Tongue (tissue), 2 donors: ENCODE data around the gene PBXIP1. TPM values are rescaled to one million over a fixed set of nuclear protein-coding genes. Genes with fewer than 3 reads are reported as not detected.
A peak's percentile ranks its signal among the peaks of the same experiment; 100 is the strongest.

ENCODE experiments used
- DNase-seq: peaks from one replicate; pipeline ENCODE4 v3.0.0-alpha.2; 2015
- total RNA-seq: library from RNA; depleted of rRNA; stranded (reverse); fragments of >200 nt; gene quantifications from one replicate; pipeline ENCODE4 v1.2.3, GENCODE V29; 2014

Gene PBXIP1, protein sequence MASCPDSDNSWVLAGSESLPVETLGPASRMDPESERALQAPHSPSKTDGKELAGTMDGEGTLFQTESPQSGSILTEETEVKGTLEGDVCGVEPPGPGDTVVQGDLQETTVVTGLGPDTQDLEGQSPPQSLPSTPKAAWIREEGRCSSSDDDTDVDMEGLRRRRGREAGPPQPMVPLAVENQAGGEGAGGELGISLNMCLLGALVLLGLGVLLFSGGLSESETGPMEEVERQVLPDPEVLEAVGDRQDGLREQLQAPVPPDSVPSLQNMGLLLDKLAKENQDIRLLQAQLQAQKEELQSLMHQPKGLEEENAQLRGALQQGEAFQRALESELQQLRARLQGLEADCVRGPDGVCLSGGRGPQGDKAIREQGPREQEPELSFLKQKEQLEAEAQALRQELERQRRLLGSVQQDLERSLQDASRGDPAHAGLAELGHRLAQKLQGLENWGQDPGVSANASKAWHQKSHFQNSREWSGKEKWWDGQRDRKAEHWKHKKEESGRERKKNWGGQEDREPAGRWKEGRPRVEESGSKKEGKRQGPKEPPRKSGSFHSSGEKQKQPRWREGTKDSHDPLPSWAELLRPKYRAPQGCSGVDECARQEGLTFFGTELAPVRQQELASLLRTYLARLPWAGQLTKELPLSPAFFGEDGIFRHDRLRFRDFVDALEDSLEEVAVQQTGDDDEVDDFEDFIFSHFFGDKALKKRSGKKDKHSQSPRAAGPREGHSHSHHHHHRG
- total RNA-seq = 222 TPM

GRCh38 chr1:154955718-154956543, at the start of gene PBXIP1:
PBXIP1 (minus strand) TSS chr1:154956099; CDS start chr1:154953721, 2,378 bp downstream.
- peak; percentile 98 for DNase-seq

DNA sequence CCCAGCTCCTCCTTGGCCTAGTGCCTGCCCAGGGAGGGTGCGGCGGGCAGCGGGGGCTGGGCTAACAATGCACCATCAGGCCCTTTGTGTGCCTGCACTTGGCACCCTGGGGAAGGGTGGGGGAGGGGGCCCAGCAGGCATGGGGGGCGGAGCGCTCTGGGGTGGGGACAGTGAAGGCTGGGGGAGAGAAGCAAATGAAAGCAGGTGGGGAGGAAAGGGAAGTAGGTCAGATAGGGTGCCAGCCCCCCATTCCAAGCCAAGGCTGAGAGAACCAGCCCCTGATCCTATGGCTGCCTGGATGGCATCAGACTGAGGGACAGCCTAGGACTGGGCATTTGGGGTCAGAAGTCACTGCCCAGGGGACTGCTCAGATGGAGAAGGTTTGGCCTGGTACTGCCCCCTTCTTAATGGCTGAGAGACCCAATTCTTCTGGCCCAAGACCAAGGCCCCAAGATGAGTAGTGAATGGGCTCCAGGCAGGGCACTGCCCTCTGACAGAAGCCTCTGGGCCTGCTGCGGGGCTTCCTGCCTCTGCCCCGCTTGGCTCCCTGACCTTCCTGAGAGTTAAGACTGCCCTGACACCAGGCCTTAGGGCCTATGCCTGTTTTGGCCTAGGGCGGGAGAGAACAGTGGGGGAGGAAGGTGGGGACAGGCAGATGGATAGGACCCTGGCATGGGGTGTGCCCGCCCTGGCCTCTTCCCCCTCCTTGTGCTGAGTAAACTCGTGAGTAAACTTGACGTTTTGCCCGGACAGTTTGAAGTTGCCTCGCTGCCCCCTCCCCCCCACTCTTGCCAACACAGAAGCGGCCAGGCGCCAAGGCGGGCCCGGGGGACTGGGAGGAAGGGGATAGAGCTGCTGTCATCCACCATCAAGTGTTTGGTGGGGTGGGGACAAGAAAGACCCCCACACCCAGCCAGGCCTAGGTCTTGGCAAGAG, 49.4 kb upstream of the PBXIP1 start:
- peak; percentile 58 for DNase-seq

DNA sequence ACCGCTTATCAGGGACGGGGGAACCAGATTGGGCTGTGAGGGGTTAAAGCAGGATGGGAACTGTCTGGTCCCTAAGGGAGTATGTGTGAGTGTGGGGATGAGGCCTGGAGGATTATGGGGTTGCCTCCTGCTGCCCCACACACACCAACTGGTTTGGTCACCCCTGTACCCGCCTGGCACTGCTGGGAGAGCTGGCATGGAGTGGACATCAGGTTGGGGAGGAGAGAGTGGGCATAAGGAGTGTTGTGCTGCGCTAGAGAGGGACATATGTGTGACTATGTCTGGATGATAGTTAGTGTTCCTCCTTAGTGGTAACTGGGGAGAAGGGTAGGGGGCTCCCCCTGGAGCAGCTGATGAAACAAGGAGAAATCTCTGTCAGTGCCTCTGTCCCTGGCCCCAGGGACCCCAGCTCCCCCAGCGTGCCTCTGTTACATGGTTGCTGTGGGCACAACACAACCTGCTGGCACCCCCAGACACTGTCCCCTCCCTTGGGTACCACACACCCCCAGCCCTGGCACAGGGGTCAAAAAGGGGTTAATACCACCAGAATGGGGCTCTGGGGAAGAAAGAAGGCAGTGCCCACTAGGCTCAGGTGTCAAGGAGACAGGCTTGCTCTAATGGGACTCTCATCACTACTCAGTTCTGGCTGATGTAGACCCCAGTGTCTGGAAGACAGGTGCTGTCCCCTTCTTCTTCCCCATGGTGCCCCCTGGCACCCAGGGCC, 48.6 kb upstream of the PBXIP1 start:
- no peak for DNase-seq

GRCh38 chr1:155003766-155004351, 48.0 kb upstream of the PBXIP1 start:
- DNase-seq = peak; percentile 55

DNA sequence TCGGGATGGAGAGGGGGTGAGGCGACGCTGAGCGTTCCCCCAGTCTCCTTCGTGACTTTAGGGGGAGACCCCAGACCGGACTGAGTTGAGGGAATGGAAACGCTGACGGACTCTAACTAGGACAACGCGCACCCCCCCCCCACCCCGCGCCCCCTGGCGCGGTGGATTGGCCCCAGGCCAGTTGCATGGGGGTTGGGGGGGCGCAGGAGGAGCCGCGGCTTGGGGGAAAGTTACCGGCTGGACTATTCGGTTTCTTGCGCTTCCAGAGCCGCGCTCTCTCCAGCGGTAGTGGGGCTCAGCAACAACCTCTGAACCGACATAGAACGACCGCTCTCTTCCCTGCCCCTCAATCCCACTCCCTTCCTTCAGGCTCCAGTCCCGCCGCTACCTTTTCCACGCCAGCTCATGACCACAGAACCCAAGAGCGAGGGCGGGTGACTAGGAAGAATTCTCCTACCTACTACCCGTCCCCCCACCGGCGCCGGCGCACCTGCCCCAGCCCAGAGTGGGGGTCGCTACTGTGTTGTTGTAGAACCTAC, 47.4 kb upstream of the PBXIP1 start:
- DNase-seq = peak; percentile 49

DNA sequence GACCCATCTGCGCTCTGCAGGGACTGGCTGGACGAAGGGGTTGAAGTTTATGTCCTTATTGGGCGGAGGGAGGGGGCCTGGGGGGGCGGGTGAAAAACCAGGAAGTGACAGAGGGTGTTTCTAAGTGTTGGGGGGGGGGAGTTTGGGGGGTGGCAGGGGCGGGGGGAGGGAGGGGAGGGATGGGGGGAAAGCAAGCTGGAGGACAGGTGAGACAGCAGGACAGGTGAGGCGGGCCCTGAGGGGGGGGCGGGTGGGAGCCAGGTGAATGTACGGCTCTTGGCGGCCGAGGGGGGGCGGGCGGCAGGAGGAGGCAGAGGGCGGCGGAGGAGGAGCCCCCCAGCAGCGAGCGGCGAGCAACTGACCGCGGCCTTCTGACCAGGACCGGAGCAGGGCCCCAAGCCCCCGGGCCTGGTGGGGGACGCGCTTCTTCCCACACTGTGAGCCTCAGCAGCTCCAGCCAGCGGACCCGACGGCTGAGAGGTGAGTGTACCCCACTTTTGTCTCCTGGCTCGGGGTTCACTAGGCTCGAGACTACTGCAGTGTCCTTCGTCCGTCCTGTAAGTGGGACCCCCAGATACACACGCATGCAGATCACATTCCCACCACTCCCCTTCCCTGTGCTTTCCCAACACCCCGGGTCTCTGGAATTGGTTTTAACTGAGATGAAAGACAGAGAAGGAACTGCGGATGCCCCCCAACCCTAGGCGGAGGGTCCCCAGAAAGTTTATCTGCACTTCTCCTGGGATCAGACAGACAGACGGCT, 46.7 kb upstream of the PBXIP1 start, which contains the start of gene ZBTB7B:
TSS of gene ZBTB7B (plus strand) at position 339 of the 763 bp plus-strand sequence. CDS start 11,859 bp downstream, outside the sequence.
- peak; percentile 43 for DNase-seq

GRCh38 chr1:155001675-155002463, 46.0 kb upstream of the PBXIP1 start:
- DNase-seq = peak; percentile 100

DNA sequence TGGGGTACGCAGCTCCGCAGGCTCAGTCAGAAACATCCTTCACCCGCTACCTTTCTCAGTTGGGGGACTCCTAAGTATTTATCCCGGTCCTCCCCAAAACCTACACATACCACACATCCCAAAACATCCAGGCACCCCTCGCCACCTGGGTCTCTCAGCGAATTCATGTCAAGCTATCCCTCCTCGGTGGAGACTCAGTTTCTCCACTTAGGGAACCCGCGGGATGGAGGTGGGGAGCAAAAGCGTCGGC, 45.5 kb upstream of the PBXIP1 start:
- no peak for DNase-seq

DNA sequence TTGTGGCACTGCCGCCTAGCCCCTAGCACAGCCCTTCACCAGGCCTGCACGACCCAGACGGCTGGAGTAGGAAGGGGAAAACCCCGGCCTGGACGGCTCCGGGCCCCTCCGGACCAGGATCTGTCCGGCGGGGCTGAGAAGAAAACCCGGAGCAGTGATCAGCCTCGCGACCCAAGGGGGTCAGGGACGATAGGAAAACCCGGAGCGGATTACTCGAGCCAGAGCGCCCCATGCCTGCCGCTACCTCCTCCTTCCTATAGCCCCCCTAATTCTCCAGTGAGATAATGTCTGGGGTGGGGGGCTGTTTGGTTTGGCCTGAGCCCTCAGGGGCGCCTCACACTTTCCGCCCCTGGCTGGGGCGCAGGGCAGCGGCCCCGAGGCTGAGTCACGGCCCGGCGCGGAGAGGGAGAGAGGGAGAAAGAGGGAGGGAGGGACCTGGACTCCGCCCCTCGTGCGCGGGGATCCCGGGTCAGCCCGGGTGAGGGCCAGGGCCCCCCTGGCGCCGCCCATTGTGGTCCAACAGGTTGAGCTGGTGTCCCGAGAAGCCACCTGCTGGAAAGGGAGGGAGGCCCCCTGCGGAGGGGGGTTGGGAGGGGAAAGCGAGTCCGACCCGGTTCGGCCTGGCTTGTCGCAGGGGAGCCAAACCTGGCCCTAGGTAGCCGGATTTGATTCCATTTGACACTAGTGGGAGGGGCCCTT, 45.0 kb upstream of the PBXIP1 start:
- peak; percentile 95 for DNase-seq

GRCh38 chr1:155000411-155000725, 44.5 kb upstream of the PBXIP1 start:
- DNase-seq = no peak

GRCh38 chr1:154999571-155000410, 43.9 kb upstream of the PBXIP1 start:
- DNase-seq = peak; percentile 48

DNA sequence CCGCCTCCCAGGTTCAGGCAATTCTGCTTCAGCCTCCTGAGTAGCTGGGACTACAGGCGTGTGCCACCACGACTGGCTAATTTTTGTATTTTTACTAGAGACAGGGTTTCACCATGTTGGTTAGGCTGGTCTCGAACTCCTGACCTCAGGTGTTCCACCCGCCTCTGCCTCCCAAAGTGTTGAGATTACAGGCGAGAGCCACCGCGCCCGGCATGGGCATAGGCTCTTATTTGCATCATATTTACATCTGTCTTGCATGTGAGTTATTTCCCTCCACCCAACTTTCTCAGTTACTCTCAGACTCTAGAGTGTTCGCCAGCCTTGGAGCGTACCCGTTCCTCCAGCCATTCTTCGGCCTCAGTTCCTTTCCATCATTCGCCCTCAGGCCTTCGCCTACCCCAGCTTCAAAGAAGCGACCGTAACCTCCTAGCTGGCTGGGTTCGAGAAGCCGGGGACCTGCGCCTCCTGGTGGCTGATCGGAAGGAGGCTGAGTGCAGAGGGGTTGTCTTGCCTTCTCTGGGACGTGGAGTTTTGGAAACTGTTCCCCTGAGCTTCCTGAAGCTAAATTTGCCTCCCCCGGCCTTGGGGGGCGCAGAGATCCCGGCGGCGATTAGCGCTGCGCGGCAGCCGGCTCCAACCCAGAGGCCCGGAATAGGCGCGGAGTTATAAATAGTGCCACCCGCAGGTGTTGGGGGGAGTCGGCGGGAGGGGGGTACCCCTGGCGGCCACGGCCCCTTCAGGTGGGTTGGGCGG, 43.1 kb upstream of the PBXIP1 start:
- DNase-seq = peak; percentile 87

DNA sequence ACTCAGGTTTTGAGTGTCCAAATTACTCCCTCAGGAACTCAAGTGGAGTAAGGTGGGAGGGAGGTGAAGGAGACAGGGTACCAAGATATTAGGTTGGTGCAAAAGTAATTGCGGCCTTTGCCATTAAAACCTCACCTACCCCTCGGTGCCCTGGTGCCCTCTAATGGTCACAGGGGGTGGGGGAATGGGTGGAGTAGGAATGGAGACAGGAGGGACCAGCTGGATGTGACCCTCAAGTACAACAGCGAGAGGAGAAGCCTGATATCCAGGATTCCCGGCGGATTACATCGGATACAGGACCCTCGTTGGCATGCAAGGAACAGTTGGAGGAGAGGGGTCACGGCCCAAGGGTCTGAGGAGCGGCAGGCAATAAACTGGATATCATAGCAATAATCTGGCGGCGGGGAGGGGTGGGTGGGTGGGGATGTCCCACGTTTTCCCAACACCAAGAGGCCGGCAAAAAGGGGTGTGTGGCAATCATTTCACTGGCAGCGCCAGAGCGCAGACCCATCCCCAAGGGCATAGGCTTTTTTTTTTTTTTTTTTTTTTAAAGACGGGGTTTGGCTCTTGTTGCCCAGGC, 42.4 kb upstream of the PBXIP1 start:
- no peak for DNase-seq

- DNase-seq = no peak
Measured at GRCh38 chr1:154996966-154997701, 41.2 kb upstream of the PBXIP1 start.

GRCh38 chr1:154995301-154995983, 39.5 kb upstream of the PBXIP1 start:
- DNase-seq = peak; percentile 73
